Measurements from ENCODE around the gene ACCSL. TPM values are rescaled to one million over a fixed set of nuclear protein-coding genes. Genes with fewer than 3 reads are reported as not detected.
A peak's percentile ranks its signal among the peaks of the same experiment; 100 is the strongest.

Gene ACCSL
- polyA plus RNA-seq, 4 donors, result 0.03 TPM; not detected in 3

DNA sequence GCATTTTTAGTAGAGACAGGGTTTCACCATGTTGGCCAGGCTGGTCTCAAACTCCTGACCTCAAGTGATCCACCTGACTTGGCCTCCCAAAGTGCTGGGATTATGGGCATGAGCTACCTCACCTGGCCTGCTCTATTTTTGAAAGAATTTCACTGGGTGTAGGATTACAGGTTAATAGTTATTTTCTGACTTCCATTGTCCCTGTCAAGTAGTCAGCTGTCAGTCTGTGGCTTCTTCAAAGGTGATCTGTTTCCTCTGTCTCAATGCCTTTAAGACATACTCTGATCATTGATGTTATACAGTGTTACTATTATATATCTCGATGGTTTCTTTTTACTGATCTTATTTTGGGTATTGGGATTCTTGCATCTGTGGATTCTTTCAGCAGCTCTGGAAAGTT is 37.5 kb downstream of the ACCSL start:
- H3K27me3 ChIP-seq (ENCODE audit: control insufficient read depth in 3 of 3, insufficient read depth in 3 of 3, low read length in 3 of 3), result no peaks in the 10 kb centered on the region
- peaks cover 0 to 3% of the 10 kb centered on the region in 2 donors for H3K9me3 ChIP-seq (ENCODE audit: control insufficient read depth in 2 of 2, insufficient read depth in 1 of 2, low read depth in 1 of 2, low read length in 1 of 2)
- WGBS, 3 donors, result 94 to 100% (median 96%) methylated on average over 1 of the region's 1 CpG
- FAIRE-seq (no peak), DNase-seq (no peak)
- no peaks in the 10 kb centered on the region for H3K4me1 ChIP-seq (ENCODE audit: control insufficient read depth in 3 of 3, insufficient read depth in 2 of 3, low read depth in 1 of 3, low read length in 2 of 3)
- peaks cover 0 to 18% (median 0%) of the 10 kb centered on the region in 3 donors for H3K36me3 ChIP-seq (ENCODE audit: control insufficient read depth in 3 of 3, insufficient read depth in 2 of 3, low read depth in 1 of 3, low read length in 3 of 3)
- H3K27ac ChIP-seq (ENCODE audit: low read depth in 1 of 3, low read length in 2 of 3), result no peak overlapping the region
- H3K4me3 ChIP-seq (ENCODE audit: low read depth in 1 of 3, low read length in 3 of 3), result no peak overlapping the region

DNA sequence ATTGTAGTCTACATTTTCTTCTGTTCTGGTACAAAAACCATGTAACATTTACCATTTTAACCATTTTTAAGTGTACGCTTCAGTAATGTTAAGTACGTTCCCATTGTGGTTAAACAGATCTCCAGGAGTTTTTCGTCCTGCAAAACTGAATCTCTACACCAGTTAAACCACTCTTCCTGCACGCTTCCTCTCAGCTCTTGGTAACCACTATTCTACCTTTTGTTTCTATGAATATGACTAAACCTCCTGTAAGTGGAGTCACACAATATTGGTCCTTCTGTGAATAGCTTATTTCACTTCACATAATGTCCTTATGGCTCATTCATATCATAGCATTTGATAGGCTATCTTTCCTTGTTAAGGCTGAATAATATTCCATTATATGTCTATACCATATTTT is 40.6 kb downstream of the ACCSL start:
- H3K9me3 ChIP-seq (ENCODE audit: control insufficient read depth in 2 of 2, insufficient read depth in 1 of 2, low read depth in 1 of 2, low read length in 1 of 2), result peaks cover 0 to 3% of the 10 kb centered on the region in 2 donors
- DNase-seq (no peak), FAIRE-seq (no peak)
- 78 to 97% (median 84%) methylated on average over 4 of the region's 4 CpGs for WGBS, 3 donors
- no peak overlapping the region for H3K27ac ChIP-seq (ENCODE audit: low read depth in 1 of 3, low read length in 2 of 3)
- H3K4me1 ChIP-seq (ENCODE audit: control insufficient read depth in 3 of 3, insufficient read depth in 2 of 3, low read depth in 1 of 3, low read length in 2 of 3), result no peaks in the 10 kb centered on the region
- no peaks in the 10 kb centered on the region for H3K27me3 ChIP-seq (ENCODE audit: control insufficient read depth in 3 of 3, insufficient read depth in 3 of 3, low read length in 3 of 3)
- H3K36me3 ChIP-seq (ENCODE audit: control insufficient read depth in 3 of 3, insufficient read depth in 2 of 3, low read depth in 1 of 3, low read length in 3 of 3), result peaks cover 0 to 7% (median 0%) of the 10 kb centered on the region in 3 donors
- no peak overlapping the region for H3K4me3 ChIP-seq (ENCODE audit: low read depth in 1 of 3, low read length in 3 of 3)

DNA sequence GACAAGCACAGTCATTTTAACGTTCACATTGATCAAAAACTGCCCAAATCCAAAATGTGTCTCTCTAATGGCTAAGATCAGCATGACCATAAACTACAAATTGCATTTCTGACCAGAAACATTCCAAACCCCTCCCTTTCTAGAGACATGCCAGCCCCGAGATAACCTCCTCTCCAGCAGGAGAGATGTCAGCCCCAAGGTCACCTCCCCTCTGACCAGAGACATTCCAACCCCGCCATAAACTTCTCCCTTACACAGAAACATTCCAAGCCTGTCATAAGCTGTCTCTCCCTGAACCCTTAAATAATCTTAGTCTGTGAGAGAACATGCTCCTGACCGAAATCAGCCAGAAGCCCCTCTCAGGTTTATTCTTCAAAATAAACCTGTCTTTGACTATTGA is 41.1 kb downstream of the ACCSL start:
- Histone ChIP-seq H3K9me3 (ENCODE audit: control insufficient read depth in 2 of 2, insufficient read depth in 1 of 2, low read depth in 1 of 2, low read length in 1 of 2) (peaks cover 0 to 3% of the 10 kb centered on the region in 2 donors), H3K27ac (ENCODE audit: low read depth in 1 of 3, low read length in 2 of 3) (no peak overlapping the region), H3K27me3 (ENCODE audit: control insufficient read depth in 3 of 3, insufficient read depth in 3 of 3, low read length in 3 of 3) (no peaks in the 10 kb centered on the region), H3K36me3 (ENCODE audit: control insufficient read depth in 3 of 3, insufficient read depth in 2 of 3, low read depth in 1 of 3, low read length in 3 of 3) (peaks cover 0 to 3% (median 0%) of the 10 kb centered on the region in 3 donors), H3K4me3 (ENCODE audit: low read depth in 1 of 3, low read length in 3 of 3) (no peak overlapping the region), H3K4me1 (ENCODE audit: control insufficient read depth in 3 of 3, insufficient read depth in 2 of 3, low read depth in 1 of 3, low read length in 2 of 3) (no peaks in the 10 kb centered on the region)
- FAIRE-seq (no peak), DNase-seq (no peak)
- WGBS, 3 donors, result 87 to 93% (median 93%) methylated on average over 4 of the region's 4 CpGs

DNA sequence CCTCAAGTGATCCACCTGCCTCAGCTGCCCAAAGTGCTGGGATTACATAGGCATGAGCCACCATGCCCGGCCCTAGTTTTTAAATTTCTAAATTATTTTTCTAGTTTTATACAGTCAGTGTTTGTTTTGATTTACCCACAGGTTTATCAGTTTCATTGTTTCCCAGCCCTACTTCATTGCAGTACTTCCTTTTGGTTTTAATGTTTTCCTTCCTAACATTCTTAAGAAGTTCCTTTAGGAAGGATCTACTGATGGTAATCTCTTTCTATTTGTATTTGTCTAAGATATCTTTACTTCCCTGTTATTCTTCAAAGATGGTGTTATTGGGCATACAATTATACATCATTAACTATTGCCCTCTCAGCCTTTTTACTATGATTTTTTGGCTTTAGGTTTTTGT is 42.8 kb downstream of the ACCSL start:
- no peak overlapping the region for H3K27ac ChIP-seq (ENCODE audit: low read depth in 1 of 3, low read length in 2 of 3)
- no peak for DNase-seq
- H3K36me3 ChIP-seq (ENCODE audit: control insufficient read depth in 3 of 3, insufficient read depth in 2 of 3, low read depth in 1 of 3, low read length in 3 of 3), result no peaks in the 10 kb centered on the region
- 90 to 95% (median 91%) methylated on average over 1 of the region's 1 CpG for WGBS, 3 donors
- H3K4me1 ChIP-seq (ENCODE audit: control insufficient read depth in 3 of 3, insufficient read depth in 2 of 3, low read depth in 1 of 3, low read length in 2 of 3), result no peaks in the 10 kb centered on the region
- no peak for FAIRE-seq
- H3K9me3 ChIP-seq (ENCODE audit: control insufficient read depth in 2 of 2, insufficient read depth in 1 of 2, low read depth in 1 of 2, low read length in 1 of 2), result no peaks in the 10 kb centered on the region
- H3K4me3 ChIP-seq (ENCODE audit: low read depth in 1 of 3, low read length in 3 of 3), result no peak overlapping the region
- no peaks in the 10 kb centered on the region for H3K27me3 ChIP-seq (ENCODE audit: control insufficient read depth in 3 of 3, insufficient read depth in 3 of 3, low read length in 3 of 3)

DNA sequence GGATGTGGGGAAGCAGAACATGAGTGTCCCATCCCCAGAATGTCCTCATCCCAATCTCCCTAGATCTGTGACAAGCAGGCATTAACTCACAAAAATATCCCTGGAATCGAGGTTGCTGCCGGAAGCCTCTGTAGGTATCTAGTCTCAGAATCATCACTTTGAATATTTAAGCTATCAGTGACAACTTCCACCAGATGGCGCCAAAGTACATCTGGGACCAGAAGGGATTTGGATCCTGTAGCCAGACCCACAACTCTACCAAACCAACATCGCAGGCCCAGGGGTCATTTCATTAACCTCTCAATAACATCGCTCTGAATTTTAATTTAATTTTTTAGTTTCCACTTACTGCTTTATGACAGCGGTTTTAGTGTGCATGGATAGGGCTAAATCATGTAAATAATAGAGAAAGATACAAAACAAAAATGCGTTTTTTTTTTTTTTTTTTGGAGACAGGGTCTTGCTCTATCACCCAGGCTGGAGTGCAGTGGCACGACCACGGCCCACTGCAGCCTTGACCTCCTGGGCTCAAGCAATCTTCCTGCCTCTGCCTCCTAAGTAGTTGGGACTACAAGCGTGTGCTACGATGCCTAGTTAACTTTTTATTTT is 46.6 kb downstream of the ACCSL start:
- Histone ChIP-seq H3K27ac (ENCODE audit: low read depth in 1 of 3, low read length in 2 of 3) (no peak overlapping the region), H3K27me3 (ENCODE audit: control insufficient read depth in 3 of 3, insufficient read depth in 3 of 3, low read length in 3 of 3) (no peaks in the 10 kb centered on the region), H3K9me3 (ENCODE audit: control insufficient read depth in 2 of 2, insufficient read depth in 1 of 2, low read depth in 1 of 2, low read length in 1 of 2) (no peaks in the 10 kb centered on the region), H3K4me1 (ENCODE audit: control insufficient read depth in 3 of 3, insufficient read depth in 2 of 3, low read depth in 1 of 3, low read length in 2 of 3) (peaks cover 0 to 6% (median 3%) of the 10 kb centered on the region in 3 donors), H3K36me3 (ENCODE audit: control insufficient read depth in 3 of 3, insufficient read depth in 2 of 3, low read depth in 1 of 3, low read length in 3 of 3) (no peaks in the 10 kb centered on the region), H3K4me3 (ENCODE audit: low read depth in 1 of 3, low read length in 3 of 3) (no peak overlapping the region)
- FAIRE-seq (no peak), DNase-seq (peak; percentile 84 to 85)
- 25 to 28% (median 25%) methylated on average over 11 of the region's 11 CpGs for WGBS, 3 donors

DNA sequence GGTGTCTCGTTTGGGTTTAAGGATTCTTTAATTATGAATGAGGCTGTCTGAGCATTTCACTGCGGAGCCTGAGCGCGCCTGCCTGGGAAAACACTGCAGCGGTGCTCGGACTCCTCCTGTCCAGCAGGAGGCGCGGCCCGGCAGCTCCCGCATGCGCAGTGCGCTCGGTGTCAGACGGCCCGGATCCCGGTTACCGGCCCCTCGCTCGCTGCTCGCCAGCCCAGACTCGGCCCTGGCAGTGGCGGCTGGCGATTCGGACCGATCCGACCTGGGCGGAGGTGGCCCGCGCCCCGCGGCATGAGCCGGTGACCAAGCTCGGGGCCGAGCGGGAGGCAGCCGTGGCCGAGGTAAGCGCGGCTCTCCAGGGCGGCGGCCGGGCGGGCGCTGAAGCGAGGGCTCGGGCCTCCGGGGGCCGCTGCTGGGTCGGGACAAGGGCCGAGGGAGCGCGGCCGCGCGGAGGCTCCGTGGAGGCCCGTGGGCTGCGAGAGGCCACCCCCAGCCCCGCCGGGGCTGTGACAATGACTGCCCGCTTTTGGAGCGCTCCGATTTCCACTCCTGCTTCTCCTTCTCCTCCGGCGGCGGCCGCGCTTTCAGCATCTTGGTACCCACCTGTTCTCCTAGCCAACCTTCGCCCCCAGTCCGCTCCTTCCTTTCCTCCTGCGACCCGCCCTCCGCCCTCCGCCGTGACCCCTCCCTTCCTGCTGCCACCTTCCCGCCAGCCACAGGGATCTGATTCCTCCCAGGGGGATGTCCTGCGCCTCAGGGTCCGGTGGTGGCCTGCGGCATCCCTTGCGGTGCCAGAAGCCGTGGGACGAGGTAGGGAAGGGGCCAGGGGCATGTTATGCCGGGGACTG is 48.0 kb downstream of the ACCSL start, which contains the start of gene EXT2:
TSS of gene EXT2 (plus strand) at position 173 of the 854 bp plus-strand sequence. CDS start 12,035 bp downstream, outside the sequence.
- WGBS, 3 donors, result 0 to 1% (median 0%) methylated on average over 47 to 83 of the region's 83 CpGs
- no peak for FAIRE-seq

DNA sequence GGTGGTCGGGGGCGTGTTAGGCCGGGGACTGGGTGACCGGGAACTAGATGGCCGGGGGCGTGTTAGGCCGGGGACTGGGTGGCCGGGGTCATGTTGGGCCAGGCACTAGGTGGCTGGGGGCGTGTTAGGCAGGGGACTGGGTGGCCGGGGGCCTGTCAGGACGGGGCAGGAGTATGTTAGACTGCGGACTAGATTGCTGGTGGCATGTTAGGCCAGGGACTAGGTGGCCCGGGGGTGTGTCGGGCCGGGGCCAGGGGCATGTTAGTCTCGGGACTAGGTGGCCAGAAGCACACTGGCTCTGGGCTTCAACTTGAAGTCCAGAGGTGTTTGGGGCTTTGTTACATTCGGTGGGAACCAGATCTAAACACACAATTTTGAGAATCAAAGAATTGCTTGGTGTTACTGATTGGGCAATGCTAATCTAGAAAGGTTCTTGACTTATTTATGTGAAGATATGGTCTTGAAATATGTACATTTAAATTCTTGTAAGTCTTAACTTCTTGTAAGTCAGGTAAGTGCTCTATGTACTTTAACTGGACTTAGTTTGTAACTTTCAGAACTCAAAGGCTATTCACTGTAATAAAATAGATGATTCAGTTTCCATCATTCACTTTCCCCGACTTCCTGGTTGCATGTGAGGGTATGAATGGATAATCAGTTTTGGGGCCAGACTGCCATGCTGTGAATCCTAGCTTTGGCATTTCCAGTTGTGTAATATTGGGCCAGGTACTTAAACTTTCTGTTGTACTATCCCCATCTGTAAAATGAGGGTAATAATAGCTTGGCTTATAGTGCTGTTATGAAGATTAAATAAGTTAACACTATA is 48.8 kb downstream of the ACCSL start:
- peaks cover 0 to 4% of the 10 kb centered on the region in 2 donors for H3K9me3 ChIP-seq (ENCODE audit: control insufficient read depth in 2 of 2, insufficient read depth in 1 of 2, low read depth in 1 of 2, low read length in 1 of 2)
- H3K27me3 ChIP-seq (ENCODE audit: control insufficient read depth in 3 of 3, insufficient read depth in 3 of 3, low read length in 3 of 3), result no peaks in the 10 kb centered on the region
- FAIRE-seq (no peak), DNase-seq (peak; percentile 54 to 69)
- peak overlapping the region; percentile 12 to 64 (median 53) for H3K27ac ChIP-seq (ENCODE audit: low read depth in 1 of 3, low read length in 2 of 3)
- H3K4me3 ChIP-seq (ENCODE audit: low read depth in 1 of 3, low read length in 3 of 3), result peak overlapping the region; percentile 75 to 95 (median 81)
- 4 to 14% (median 10%) methylated on average over 17 to 18 of the region's 18 CpGs for WGBS, 3 donors
- H3K36me3 ChIP-seq (ENCODE audit: control insufficient read depth in 3 of 3, insufficient read depth in 2 of 3, low read depth in 1 of 3, low read length in 3 of 3), result peaks cover 3 to 4% (median 3%) of the 10 kb centered on the region in 3 donors
- peaks cover 0 to 6% (median 3%) of the 10 kb centered on the region in 3 donors for H3K4me1 ChIP-seq (ENCODE audit: control insufficient read depth in 3 of 3, insufficient read depth in 2 of 3, low read depth in 1 of 3, low read length in 2 of 3)

More for the DNA sequence above, 48.0 kb downstream of the ACCSL start, which contains the start of gene EXT2:
- Histone ChIP-seq H3K27me3 (ENCODE audit: control insufficient read depth in 3 of 3, insufficient read depth in 3 of 3, low read length in 3 of 3) (no peaks in the 10 kb centered on the region), H3K9me3 (ENCODE audit: control insufficient read depth in 2 of 2, insufficient read depth in 1 of 2, low read depth in 1 of 2, low read length in 1 of 2) (peaks cover 0 to 4% of the 10 kb centered on the region in 2 donors), H3K4me1 (ENCODE audit: control insufficient read depth in 3 of 3, insufficient read depth in 2 of 3, low read depth in 1 of 3, low read length in 2 of 3) (peaks cover 0 to 6% (median 3%) of the 10 kb centered on the region in 3 donors), H3K27ac (ENCODE audit: low read depth in 1 of 3, low read length in 2 of 3) (peak within 1 kb of the TSS; percentile 53 to 84 (median 79)), H3K36me3 (ENCODE audit: control insufficient read depth in 3 of 3, insufficient read depth in 2 of 3, low read depth in 1 of 3, low read length in 3 of 3) (peaks cover 3 to 4% (median 3%) of the 10 kb centered on the region in 3 donors), H3K4me3 (ENCODE audit: low read depth in 1 of 3, low read length in 3 of 3) (peak within 1 kb of the TSS; percentile 75 to 95 (median 81))
- DNase-seq, result peak; percentile 83 to 93

DNA sequence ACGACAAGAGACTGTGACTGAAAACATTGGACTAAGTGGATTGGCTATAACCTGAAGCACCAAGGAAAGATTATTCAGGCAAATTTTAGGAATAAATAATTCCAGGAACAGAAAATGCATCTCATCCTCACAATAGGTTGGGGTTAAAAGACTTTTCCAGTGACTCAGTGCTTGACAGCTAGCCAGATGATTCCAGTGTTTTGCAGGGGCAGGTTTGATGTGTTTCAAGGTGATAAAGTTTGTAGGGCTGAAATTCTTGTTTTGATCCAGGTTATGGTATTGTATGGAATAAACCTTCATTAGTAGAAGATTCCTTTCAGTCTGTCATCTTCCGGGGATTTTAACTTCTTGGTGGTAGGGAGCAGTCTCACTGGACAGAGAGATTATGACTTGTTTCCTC is 50.0 kb downstream of the ACCSL start:
- Histone ChIP-seq H3K9me3 (ENCODE audit: control insufficient read depth in 2 of 2, insufficient read depth in 1 of 2, low read depth in 1 of 2, low read length in 1 of 2) (peaks cover 0 to 4% of the 10 kb centered on the region in 2 donors), H3K36me3 (ENCODE audit: control insufficient read depth in 3 of 3, insufficient read depth in 2 of 3, low read depth in 1 of 3, low read length in 3 of 3) (peaks cover 3 to 4% (median 3%) of the 10 kb centered on the region in 3 donors), H3K27ac (ENCODE audit: low read depth in 1 of 3, low read length in 2 of 3) (no peak overlapping the region), H3K27me3 (ENCODE audit: control insufficient read depth in 3 of 3, insufficient read depth in 3 of 3, low read length in 3 of 3) (no peaks in the 10 kb centered on the region), H3K4me1 (ENCODE audit: control insufficient read depth in 3 of 3, insufficient read depth in 2 of 3, low read depth in 1 of 3, low read length in 2 of 3) (peaks cover 0 to 6% (median 3%) of the 10 kb centered on the region in 3 donors), H3K4me3 (ENCODE audit: low read depth in 1 of 3, low read length in 3 of 3) (no peak overlapping the region)
- FAIRE-seq, result no peak
- 84 to 98% (median 87%) methylated on average over 2 of the region's 2 CpGs for WGBS, 3 donors
- no peak for DNase-seq

Measured in small intestine (tissue), 7 donors.